Activated T-helper 17 cell treated with anti-CD3 and anti-CD28 coated beads, Interleukin-2, amount 50 U/mL, for 72 hours (primary cell): ENCODE results near the gene ACAD11. TPM values are rescaled to one million over a fixed set of nuclear protein-coding genes. Genes with fewer than 3 reads are reported as not detected.
"Not testable (repeated sequence)": the region's sequence is repeated elsewhere in the genome, so short reads cannot be mapped to it uniquely, and the experiment has no call there.

ENCODE experiments used
- ATAC-seq: fragments of 150-1000 bp; cut with Tn5 transposase; replicated peaks from 2 replicates; pipeline ENCODE4 v1.10.0; 2021; ENCODE audit warnings: mild to moderate bottlenecking, moderate library complexity
- H3K27ac Mint-ChIP-seq: one replicate; pipeline ENCODE4 v1.8.0; 2022; ENCODE audit warnings: mixed read lengths
- H3K27me3 Mint-ChIP-seq: one replicate; pipeline ENCODE4 v1.8.0; 2022; ENCODE audit warnings: mixed read lengths
- H3K36me3 Mint-ChIP-seq: one replicate; pipeline ENCODE4 v1.8.0; 2022; ENCODE audit warnings: low read depth, mild to moderate bottlenecking, mixed read lengths
- H3K4me1 Mint-ChIP-seq: one replicate; pipeline ENCODE4 v1.8.0; 2022; ENCODE audit warnings: mixed read lengths
- H3K4me3 Mint-ChIP-seq: one replicate; pipeline ENCODE4 v1.8.0; 2022; ENCODE audit warnings: mild to moderate bottlenecking, mixed read lengths
- H3K9me3 Mint-ChIP-seq: one replicate; pipeline ENCODE4 v1.8.0; 2022; ENCODE audit warnings: mixed read lengths
- total RNA-seq, 2 donors: library from RNA; stranded (reverse); gene quantifications; one replicate each; pipeline ENCODE4 v1.2.3, GENCODE V29; 2022

Gene ACAD11
- total RNA-seq, 2 donors from 2014 or later: 10.7 to 20.2 TPM

- Mint-ChIP-seq H3K27ac (no peak overlapping the region), H3K4me1 (peaks cover 9% of the 10 kb centered on the region), H3K36me3 (peaks cover 33% of the 10 kb centered on the region), H3K27me3 (no peaks in the 10 kb centered on the region), H3K9me3 (no peaks in the 10 kb centered on the region), H3K4me3 (no peak overlapping the region)
- ATAC-seq: no peak
Observed at GRCh38 chr3:132564070-132564465, 95.5 kb downstream of the ACAD11 start.

GRCh38 chr3:132563420-132564069 lies 96.1 kb downstream of the ACAD11 start:
- Mint-ChIP-seq H3K36me3 (peaks cover 32% of the 10 kb centered on the region), H3K27ac (no peak overlapping the region)
- ATAC-seq: no peak

GRCh38 chr3:132561003-132561402 lies 98.6 kb downstream of the ACAD11 start:
- Mint-ChIP-seq H3K27ac (no peak overlapping the region), H3K9me3 (no peaks in the 10 kb centered on the region), H3K27me3 (no peaks in the 10 kb centered on the region), H3K36me3 (peaks cover 38% of the 10 kb centered on the region), H3K4me3 (no peak overlapping the region), H3K4me1 (no peaks in the 10 kb centered on the region)
- no peak for ATAC-seq

More at GRCh38 chr3:132563420-132564069, 96.1 kb downstream of the ACAD11 start:
- Mint-ChIP-seq H3K4me3 (no peak overlapping the region), H3K4me1 (peaks cover 4% of the 10 kb centered on the region), H3K9me3 (no peaks in the 10 kb centered on the region), H3K27me3 (no peaks in the 10 kb centered on the region)

DNA sequence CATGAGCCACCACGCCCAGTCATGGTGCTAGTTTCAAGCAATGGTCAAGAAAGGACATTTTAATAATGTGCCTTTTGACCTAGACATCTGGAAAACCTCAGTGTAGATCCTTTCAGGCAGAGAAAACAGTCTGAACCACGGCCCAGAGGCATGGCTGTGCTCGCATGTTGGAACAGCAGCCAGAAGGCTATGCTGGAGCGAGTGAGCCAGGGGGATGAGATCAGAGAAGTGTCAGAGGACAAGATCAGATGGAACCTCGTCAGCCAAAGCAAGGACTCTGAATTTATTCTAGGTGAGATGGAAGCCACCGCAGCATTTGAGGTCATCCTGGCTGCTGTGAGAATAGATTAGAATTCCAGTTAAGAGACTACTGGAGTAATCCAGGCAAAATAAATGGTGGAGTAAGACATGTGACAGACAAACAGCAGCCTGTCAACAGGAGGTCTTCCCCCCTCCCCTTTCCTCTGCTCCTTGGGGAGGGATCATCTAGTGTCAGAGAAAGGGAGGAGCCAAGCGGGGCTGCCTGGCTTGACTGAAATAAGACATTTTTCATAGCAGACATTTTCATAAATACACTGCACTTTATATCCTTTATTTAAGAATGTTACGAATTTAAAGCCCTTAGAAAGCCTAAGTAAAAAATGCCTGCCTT lies 103.0 kb downstream of the ACAD11 start:
- Mint-ChIP-seq H3K4me3 (no peak overlapping the region), H3K9me3 (no peaks in the 10 kb centered on the region), H3K27me3 (no peaks in the 10 kb centered on the region), H3K36me3 (peaks cover 14% of the 10 kb centered on the region), H3K4me1 (no peaks in the 10 kb centered on the region), H3K27ac (no peak overlapping the region)
- ATAC-seq: no peak

DNA sequence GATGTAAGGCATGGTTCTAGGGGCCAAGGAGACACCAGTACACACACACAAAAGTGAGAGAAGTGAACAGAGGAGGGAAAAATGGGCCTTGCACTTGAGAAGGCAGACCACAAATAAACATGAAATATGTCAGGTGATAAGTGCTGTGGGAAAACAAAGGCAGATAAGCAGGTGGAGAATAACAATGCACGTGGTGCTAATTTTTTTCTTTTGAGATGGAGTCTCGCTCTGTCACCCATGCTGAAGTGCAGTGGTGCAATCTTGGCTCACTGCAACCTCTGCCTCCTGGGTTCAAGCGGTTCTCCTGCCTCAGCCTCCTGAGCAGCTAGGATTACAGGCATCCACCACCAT lies 103.6 kb downstream of the ACAD11 start:
- not testable (repeated sequence) for H3K4me1 Mint-ChIP-seq, H3K27ac Mint-ChIP-seq, ATAC-seq, H3K4me3 Mint-ChIP-seq, H3K27me3 Mint-ChIP-seq, H3K9me3 Mint-ChIP-seq
- peaks cover 14% of the 10 kb centered on the region for H3K36me3 Mint-ChIP-seq

- ATAC-seq: no peak
- peaks cover 14% of the 10 kb centered on the region for H3K36me3 Mint-ChIP-seq
- no peak overlapping the region for H3K27ac Mint-ChIP-seq
- H3K27me3 Mint-ChIP-seq: no peaks in the 10 kb centered on the region
- H3K9me3 Mint-ChIP-seq: no peaks in the 10 kb centered on the region
- H3K4me1 Mint-ChIP-seq: no peaks in the 10 kb centered on the region
- H3K4me3 Mint-ChIP-seq: no peak overlapping the region
Observed at GRCh38 chr3:132555306-132556035, 104.1 kb downstream of the ACAD11 start.

- no peak overlapping the region for H3K27ac Mint-ChIP-seq
- H3K36me3 Mint-ChIP-seq: peaks cover 14% of the 10 kb centered on the region
- no peaks in the 10 kb centered on the region for H3K27me3 Mint-ChIP-seq
- peaks cover 3% of the 10 kb centered on the region for H3K9me3 Mint-ChIP-seq
- H3K4me1 Mint-ChIP-seq: peaks cover 6% of the 10 kb centered on the region
- ATAC-seq: no peak
- H3K4me3 Mint-ChIP-seq: no peak overlapping the region
Observed at GRCh38 chr3:132554437-132554836, 105.2 kb downstream of the ACAD11 start.

DNA sequence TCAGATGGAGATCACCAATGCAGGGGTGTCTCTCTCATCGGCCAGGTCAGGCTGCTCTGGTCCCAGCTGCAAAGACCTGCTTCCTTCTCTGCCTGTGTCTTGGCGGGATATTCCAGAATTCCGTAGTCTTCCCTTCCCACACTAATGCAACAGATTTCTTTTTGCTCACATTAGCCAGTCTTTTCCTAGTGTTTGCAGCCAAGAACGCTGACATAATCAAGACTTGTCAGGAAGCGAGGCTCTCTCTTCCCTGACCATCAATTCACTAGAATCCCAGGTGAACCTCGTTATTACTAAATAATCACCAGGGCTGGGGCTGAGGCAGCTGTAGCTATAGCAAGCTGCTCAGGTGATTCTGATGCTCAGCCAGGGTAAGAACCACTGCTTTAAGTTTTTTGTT lies 105.8 kb downstream of the ACAD11 start:
- Mint-ChIP-seq H3K9me3 (peaks cover 3% of the 10 kb centered on the region), H3K4me1 (peaks cover 7% of the 10 kb centered on the region), H3K27ac (no peak overlapping the region), H3K36me3 (peaks cover 12% of the 10 kb centered on the region), H3K27me3 (no peaks in the 10 kb centered on the region), H3K4me3 (no peak overlapping the region)
- no peak for ATAC-seq

DNA sequence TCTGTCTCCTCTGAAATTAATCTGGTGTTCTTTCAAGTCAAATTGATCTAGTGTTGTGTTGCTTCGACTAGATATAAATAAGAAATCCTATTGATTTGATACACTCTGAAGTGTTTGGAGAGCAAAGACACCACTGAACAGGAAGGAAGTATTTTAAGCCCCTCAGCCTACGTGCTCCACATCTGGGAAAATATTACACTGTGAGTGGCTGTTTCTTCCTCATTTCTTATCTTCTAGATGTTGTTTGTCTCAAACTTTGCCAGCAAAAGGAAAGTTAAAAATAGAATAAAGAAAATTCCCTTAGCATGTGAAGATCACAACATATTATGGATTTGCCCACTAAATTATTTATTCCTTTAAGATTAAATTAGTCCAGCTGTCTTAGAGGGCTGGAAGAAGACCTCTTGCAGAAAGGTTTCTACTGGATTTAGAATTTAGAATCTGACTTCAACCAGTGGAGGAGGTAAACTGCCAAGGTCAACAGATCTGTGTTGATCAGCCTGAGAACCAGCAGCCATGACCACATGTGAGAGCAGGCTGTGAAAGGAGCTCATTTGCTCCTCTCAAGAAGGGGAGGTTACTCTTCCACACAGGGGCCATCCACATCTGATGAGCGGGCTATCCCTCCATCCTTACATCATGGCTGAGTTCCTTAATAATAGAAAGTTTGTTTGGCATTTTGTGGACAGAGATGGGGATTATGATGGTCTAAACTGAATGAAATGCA lies 108.9 kb downstream of the ACAD11 start:
- no peak for ATAC-seq
- Mint-ChIP-seq H3K9me3 (peaks cover 3% of the 10 kb centered on the region), H3K36me3 (no peaks in the 10 kb centered on the region), H3K27ac (peak overlapping the region; percentile 93), H3K27me3 (no peaks in the 10 kb centered on the region), H3K4me1 (peaks cover 10% of the 10 kb centered on the region), H3K4me3 (peak overlapping the region; percentile 66)

- Mint-ChIP-seq H3K36me3 (no peaks in the 10 kb centered on the region), H3K4me3 (peak overlapping the region; percentile 66), H3K27ac (peak overlapping the region; percentile 93), H3K9me3 (peaks cover 3% of the 10 kb centered on the region), H3K4me1 (peaks cover 10% of the 10 kb centered on the region), H3K27me3 (no peaks in the 10 kb centered on the region)
- peak; percentile 95 for ATAC-seq
Observed at GRCh38 chr3:132549890-132550578, 109.6 kb downstream of the ACAD11 start.

DNA sequence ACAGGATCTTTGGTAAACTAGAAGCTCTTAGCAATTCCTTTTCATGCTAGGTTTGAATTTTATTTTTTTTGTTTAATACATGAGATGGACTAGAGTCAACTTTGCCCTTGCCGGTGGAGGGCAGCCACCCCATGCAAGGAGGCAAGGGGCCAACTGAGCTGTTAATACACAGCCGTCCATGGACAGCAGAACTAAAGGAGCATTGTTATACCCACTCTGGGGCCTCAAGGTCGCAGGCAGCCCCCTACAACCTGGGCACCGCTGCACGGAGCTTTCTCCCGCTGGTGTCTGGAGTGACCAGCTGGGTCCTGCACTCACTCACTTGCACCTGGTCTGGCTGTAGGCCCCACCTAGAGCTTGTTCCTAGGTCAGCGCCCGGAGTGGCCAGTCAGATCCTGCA lies 110.4 kb downstream of the ACAD11 start:
- Mint-ChIP-seq H3K27ac (peak overlapping the region; percentile 93), H3K36me3 (no peaks in the 10 kb centered on the region), H3K4me1 (peaks cover 16% of the 10 kb centered on the region), H3K9me3 (peaks cover 3% of the 10 kb centered on the region), H3K4me3 (peak overlapping the region; percentile 66), H3K27me3 (no peaks in the 10 kb centered on the region)
- no peak for ATAC-seq

GRCh38 chr3:132545471-132545870 lies 114.1 kb downstream of the ACAD11 start:
- peak overlapping the region; percentile 95 for H3K27ac Mint-ChIP-seq

DNA sequence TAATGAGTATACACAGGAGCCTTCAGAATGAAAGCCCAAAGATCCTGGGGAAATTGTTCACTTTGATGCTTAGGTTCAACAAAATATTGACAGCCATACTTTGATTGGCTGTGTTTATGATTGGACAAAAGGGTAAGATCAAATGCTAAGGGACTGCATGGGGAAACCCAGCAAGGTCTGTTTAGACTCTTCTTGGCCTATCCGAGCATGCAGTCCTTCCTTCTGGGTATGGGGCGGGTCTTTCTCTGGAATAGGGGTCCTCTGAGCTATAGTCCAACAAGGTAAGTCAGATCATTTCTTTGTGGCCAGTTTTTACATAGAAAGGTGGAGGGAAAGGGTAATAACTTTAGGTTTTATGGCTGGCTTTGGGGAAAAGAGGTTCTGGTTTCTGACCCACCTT lies 115.5 kb downstream of the ACAD11 start:
- Mint-ChIP-seq H3K36me3 (peaks cover 30% of the 10 kb centered on the region), H3K27ac (peak overlapping the region; percentile 95), H3K27me3 (no peaks in the 10 kb centered on the region), H3K4me1 (peaks cover 32% of the 10 kb centered on the region), H3K4me3 (peak overlapping the region; percentile 35), H3K9me3 (no peaks in the 10 kb centered on the region)
- peak; percentile 44 for ATAC-seq

More at GRCh38 chr3:132545471-132545870, 114.1 kb downstream of the ACAD11 start:
- Mint-ChIP-seq H3K9me3 (peaks cover 3% of the 10 kb centered on the region), H3K27me3 (no peaks in the 10 kb centered on the region), H3K36me3 (peaks cover 20% of the 10 kb centered on the region), H3K4me3 (no peak overlapping the region), H3K4me1 (peaks cover 39% of the 10 kb centered on the region)
- no peak for ATAC-seq
